DND-41 (cell line): ENCODE data around the gene AREL1.

Experiments used
- ATAC-seq: fragments of 200-7000 bp; cut with Tn5 transposase; 3 replicates; pipeline ENCODE4 v1.9.1; 2021; ENCODE audit warnings: low read depth; ENCODE audit not compliant: insufficient read depth
- DNase-seq: peaks from one replicate; pipeline ENCODE4 v3.0.0-alpha.2; 2020
- H2AFZ ChIP-seq: 2 replicates; pipeline ENCODE4 v1.6.0; 2012; ENCODE audit warnings: low read depth, low read length
- H3K27ac ChIP-seq: 2 replicates; pipeline ENCODE4 v1.5.1; 2012; ENCODE audit warnings: low read length, inconsistent platforms
- H3K27me3 ChIP-seq: fragments of 200-600 bp; sonication (generic); 2 replicates; pipeline ENCODE4 v1.6.0; 2012; ENCODE audit warnings: low read length, mild to moderate bottlenecking, inconsistent platforms; ENCODE audit not compliant: insufficient read depth, poor library complexity
- H3K36me3 ChIP-seq: 2 replicates; pipeline ENCODE4 v1.5.1; 2012; ENCODE audit warnings: low read length, inconsistent platforms; ENCODE audit not compliant: insufficient read depth
- H3K4me1 ChIP-seq: 2 replicates; pipeline ENCODE4 v1.5.1; 2012; ENCODE audit warnings: mild to moderate bottlenecking, low read length; ENCODE audit not compliant: insufficient read depth
- H3K4me2 ChIP-seq: 2 replicates; pipeline ENCODE4 v1.6.0; 2012; ENCODE audit warnings: mild to moderate bottlenecking, moderate library complexity, low read length, inconsistent platforms; ENCODE audit not compliant: insufficient read depth
- H3K4me3 ChIP-seq, 2 experiments: fragments of 200-600 bp in 1 of 2; shearing (Covaris generic) in 1 of 2; 2 replicates each; pipeline ENCODE4 v1.5.1; 2012 to 2016; ENCODE audit warnings: inconsistent platforms in 2 of 2, low read length in 2 of 2, mild to moderate bottlenecking in 2 of 2, low read depth in 1 of 2, moderate library complexity in 1 of 2
- H3K79me2 ChIP-seq: 2 replicates; pipeline ENCODE4 v1.6.0; 2012; ENCODE audit warnings: low read length, inconsistent platforms; ENCODE audit not compliant: insufficient read depth
- H3K9ac ChIP-seq: 2 replicates; pipeline ENCODE4 v1.6.0; 2012; ENCODE audit warnings: low read depth, mild to moderate bottlenecking, inconsistent platforms, low read length, moderate library complexity
- H3K9me3 ChIP-seq: 2 replicates; pipeline ENCODE4 v1.5.1; 2012; ENCODE audit warnings: low read length, moderate library complexity, mild to moderate bottlenecking, inconsistent platforms; ENCODE audit not compliant: insufficient read depth, severe bottlenecking
- H4K20me1 ChIP-seq: 2 replicates; pipeline ENCODE4 v1.6.0; 2012; ENCODE audit warnings: low read length; ENCODE audit not compliant: insufficient read depth
- CTCF ChIP-seq: IDR thresholded peaks from 2 replicates; pipeline ENCODE4 v1.5.1; 2012; ENCODE audit warnings: borderline replicate concordance, low read length, moderate library complexity, mild to moderate bottlenecking; ENCODE audit not compliant: poor library complexity, severe bottlenecking; ENCODE audit errors: extremely low read depth
- EZH2 ChIP-seq: IDR thresholded peaks from 3 replicates; pipeline ENCODE4 v1.6.1; 2012; ENCODE audit warnings: borderline replicate concordance, low read depth, mild to moderate bottlenecking, moderate library complexity, low read length, inconsistent platforms; ENCODE audit not compliant: severe bottlenecking

Gene AREL1

GRCh38 chr14:74671789-74672188 lies 41.1 kb downstream of the AREL1 start:
- Histone ChIP-seq H3K36me3 (peaks cover 90% of the 10 kb centered on the region), H3K9me3 (no peaks in the 10 kb centered on the region), H3K4me3 (no peak overlapping the region), H3K4me2 (no peak overlapping the region), H3K27me3 (no peaks in the 10 kb centered on the region), H3K4me1 (no peaks in the 10 kb centered on the region), H2AFZ (no peak overlapping the region), H3K79me2 (no peaks in the 10 kb centered on the region), H4K20me1 (no peaks in the 10 kb centered on the region), H3K27ac (no peak overlapping the region), H3K9ac (no peak overlapping the region)
- TF ChIP-seq CTCF (no peak), EZH2 (no peak)
- ATAC-seq (no peak), DNase-seq (no peak)

GRCh38 chr14:74670726-74671411 lies 42.0 kb downstream of the AREL1 start:
- DNase-seq (no peak), ATAC-seq (no peak)
- no peaks in the 10 kb centered on the region for H3K9me3 ChIP-seq
- no peak overlapping the region for H3K27ac ChIP-seq
- no peaks in the 10 kb centered on the region for H3K79me2 ChIP-seq
- no peaks in the 10 kb centered on the region for H3K4me1 ChIP-seq
- H4K20me1 ChIP-seq, result no peaks in the 10 kb centered on the region
- peaks cover 86% of the 10 kb centered on the region for H3K36me3 ChIP-seq
- H3K9ac ChIP-seq, result no peak overlapping the region
- H3K4me3 ChIP-seq, result no peak overlapping the region
- H3K4me2 ChIP-seq, result no peak overlapping the region
- TF ChIP-seq CTCF, result no peak
- no peak for TF ChIP-seq EZH2
- no peak overlapping the region for H2AFZ ChIP-seq
- no peaks in the 10 kb centered on the region for H3K27me3 ChIP-seq

GRCh38 chr14:74669846-74670245 lies 43.0 kb downstream of the AREL1 start:
- no peak for TF ChIP-seq EZH2
- no peak for TF ChIP-seq CTCF
- Histone ChIP-seq H3K4me1 (no peaks in the 10 kb centered on the region), H2AFZ (no peak overlapping the region), H3K4me2 (no peak overlapping the region), H3K9me3 (no peaks in the 10 kb centered on the region), H3K27ac (no peak overlapping the region), H3K79me2 (no peaks in the 10 kb centered on the region), H3K4me3 (no peak overlapping the region), H3K36me3 (peaks cover 77% of the 10 kb centered on the region), H4K20me1 (no peaks in the 10 kb centered on the region), H3K27me3 (no peaks in the 10 kb centered on the region), H3K9ac (no peak overlapping the region)
- DNase-seq (no peak), ATAC-seq (no peak)
